Breast epithelium (tissue), 4 donors: ENCODE results near the gene RSBN1. TPM values are rescaled to one million over a fixed set of nuclear protein-coding genes. Genes with fewer than 3 reads are reported as not detected.
A peak's percentile ranks its signal among the peaks of the same experiment; 100 is the strongest.

Experiments
- DNase-seq, 2 donors: peaks; one replicate each; pipeline ENCODE4 v3.0.0-alpha.2; 2019; ENCODE audit warnings: low spot score in 2 of 2
- H3K27ac ChIP-seq, 2 donors: fragments of 200-600 bp; sonication (generic) in 1 of 2; one replicate each; pipeline ENCODE4 v1.5.1; 2016 to 2019; ENCODE audit warnings: mild to moderate bottlenecking in 1 of 2
- H3K27me3 ChIP-seq, 2 donors: fragments of 200-600 bp; sonication (generic) in 1 of 2; one replicate each; pipeline versions ENCODE4 v1.5.1 to v1.6.0; 2017 to 2019; ENCODE audit warnings: control low read depth in 1 of 2, mild to moderate bottlenecking in 1 of 2
- H3K36me3 ChIP-seq: fragments of 200-600 bp; one replicate; pipeline ENCODE4 v1.5.1; 2019
- H3K4me1 ChIP-seq, 2 donors: fragments of 200-600 bp; sonication (generic); one replicate each; pipeline ENCODE4 v1.5.1; 2016 to 2019; ENCODE audit warnings: control low read depth in 1 of 2
- H3K4me3 ChIP-seq, 3 donors: fragments of 200-600 bp; sonication (generic); 1 replicate in 2 of 3; 2 replicates in 1 of 3; pipeline ENCODE4 v1.5.1; 2016 to 2019; ENCODE audit warnings: mild to moderate bottlenecking in 3 of 3, moderate library complexity in 2 of 3
- H3K9me3 ChIP-seq, 2 donors: fragments of 200-600 bp; sonication (generic) in 1 of 2; one replicate each; pipeline ENCODE4 v1.5.1; 2016 to 2019; ENCODE audit warnings: control low read depth in 1 of 2
- POLR2A ChIP-seq: fragments of 450-650 bp; IDR thresholded peaks from one replicate; pipeline ENCODE4 v1.6.1; 2016; ENCODE audit warnings: antibody characterized with exemption, mild to moderate bottlenecking, moderate library complexity
- POLR2AphosphoS5 ChIP-seq, 3 donors: sonication (generic); formaldehyde crosslinking; IDR thresholded peaks; one replicate each; pipeline ENCODE4 v1.6.1; 2017; ENCODE audit warnings: antibody characterized with exemption in 3 of 3
- intact Hi-C: fragments of 100-400 bp; cut with DNase I; formaldehyde crosslinking; loops from one replicate; pipeline ENCODE4 v1.15.1; 2023; ENCODE audit warnings: low total_unique reads
- total RNA-seq, 3 donors: library from RNA; depleted of rRNA; stranded (reverse); fragments of >200 nt; gene quantifications; one replicate each; pipeline ENCODE4 v1.1.0, GENCODE V29; 2016
- TF ChIP-seq, protein P1 (sequence below), 3 donors: fragments of 450-650 bp; IDR thresholded peaks; one replicate each; pipeline ENCODE4 v1.5.1; 2016 to 2017; ENCODE audit warnings: antibody characterized with exemption in 3 of 3, mild to moderate bottlenecking in 3 of 3, moderate library complexity in 3 of 3

RSBN1 gene
- total RNA-seq, result 10 to 100 TPM; 25.1 to 41.3 (median 28.2) TPM

DNA sequence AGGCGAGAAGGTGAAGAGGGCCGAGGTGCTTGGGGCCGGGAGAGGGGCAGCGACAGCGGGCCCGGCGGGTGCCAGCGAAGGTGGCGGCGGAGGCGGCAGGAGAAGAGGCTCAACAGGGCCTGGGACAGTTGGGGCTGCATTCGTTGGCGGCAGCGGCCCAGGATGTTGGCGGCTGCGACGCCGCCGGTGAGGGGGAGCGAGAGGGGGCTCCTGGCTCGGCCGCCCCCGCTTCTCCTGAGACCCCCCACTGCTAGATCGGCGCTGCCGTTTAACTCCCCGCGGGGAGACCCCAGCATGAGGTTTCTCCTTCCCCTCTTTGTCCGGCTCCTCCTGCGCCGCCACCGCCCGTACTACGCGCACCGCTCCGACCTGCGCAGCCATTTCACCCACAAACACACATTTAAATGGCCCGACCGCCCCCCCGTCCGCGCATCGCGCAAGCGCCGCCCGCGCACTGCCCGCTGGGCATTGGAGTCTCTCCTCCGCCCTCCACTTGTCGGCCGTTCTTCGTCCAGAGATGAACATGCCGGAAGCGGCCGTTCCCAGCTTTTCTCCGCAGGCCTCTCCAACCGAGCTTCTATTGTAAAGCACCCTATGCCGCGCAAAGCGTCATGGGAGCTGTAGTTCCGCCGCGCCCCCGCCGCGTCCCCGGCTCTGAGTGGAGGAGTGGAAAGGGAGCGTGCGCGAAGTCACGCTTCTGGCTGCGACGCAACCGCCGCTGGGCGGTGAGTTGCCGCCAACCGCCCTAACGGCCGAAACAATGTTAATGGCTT lies at the start of gene RSBN1:
TSS of gene RSBN1 (minus strand) at position 589 of the 773 bp plus-strand sequence. CDS start at position 525, 64 bp downstream.
- H3K36me3 ChIP-seq, result no peaks in the 10 kb centered on the region
- no peaks in the 10 kb centered on the region for H3K4me1 ChIP-seq
- H3K4me3 ChIP-seq, result peak within 1 kb of the TSS; percentile 72 to 86 (median 84)
- intact Hi-C loops, result no loop called here
- H3K27ac ChIP-seq, result peak within 1 kb of the TSS; percentile 93 to 96
- DNase-seq, result peak; percentile 98 to 99
- TF ChIP-seq POLR2A (peak; percentile 84), POLR2AphosphoS5 (IDR thresholded peaks at IDR 0.05) (peak in 2 of 3 donors; percentile 89 to 92)
- TF ChIP-seq, protein P1, sequence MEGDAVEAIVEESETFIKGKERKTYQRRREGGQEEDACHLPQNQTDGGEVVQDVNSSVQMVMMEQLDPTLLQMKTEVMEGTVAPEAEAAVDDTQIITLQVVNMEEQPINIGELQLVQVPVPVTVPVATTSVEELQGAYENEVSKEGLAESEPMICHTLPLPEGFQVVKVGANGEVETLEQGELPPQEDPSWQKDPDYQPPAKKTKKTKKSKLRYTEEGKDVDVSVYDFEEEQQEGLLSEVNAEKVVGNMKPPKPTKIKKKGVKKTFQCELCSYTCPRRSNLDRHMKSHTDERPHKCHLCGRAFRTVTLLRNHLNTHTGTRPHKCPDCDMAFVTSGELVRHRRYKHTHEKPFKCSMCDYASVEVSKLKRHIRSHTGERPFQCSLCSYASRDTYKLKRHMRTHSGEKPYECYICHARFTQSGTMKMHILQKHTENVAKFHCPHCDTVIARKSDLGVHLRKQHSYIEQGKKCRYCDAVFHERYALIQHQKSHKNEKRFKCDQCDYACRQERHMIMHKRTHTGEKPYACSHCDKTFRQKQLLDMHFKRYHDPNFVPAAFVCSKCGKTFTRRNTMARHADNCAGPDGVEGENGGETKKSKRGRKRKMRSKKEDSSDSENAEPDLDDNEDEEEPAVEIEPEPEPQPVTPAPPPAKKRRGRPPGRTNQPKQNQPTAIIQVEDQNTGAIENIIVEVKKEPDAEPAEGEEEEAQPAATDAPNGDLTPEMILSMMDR (IDR thresholded peaks at IDR 0.05), result peak in 1 of 3 donors; percentile 16
- no peaks in the 10 kb centered on the region for H3K9me3 ChIP-seq
- H3K27me3 ChIP-seq, result no peaks in the 10 kb centered on the region

DNA sequence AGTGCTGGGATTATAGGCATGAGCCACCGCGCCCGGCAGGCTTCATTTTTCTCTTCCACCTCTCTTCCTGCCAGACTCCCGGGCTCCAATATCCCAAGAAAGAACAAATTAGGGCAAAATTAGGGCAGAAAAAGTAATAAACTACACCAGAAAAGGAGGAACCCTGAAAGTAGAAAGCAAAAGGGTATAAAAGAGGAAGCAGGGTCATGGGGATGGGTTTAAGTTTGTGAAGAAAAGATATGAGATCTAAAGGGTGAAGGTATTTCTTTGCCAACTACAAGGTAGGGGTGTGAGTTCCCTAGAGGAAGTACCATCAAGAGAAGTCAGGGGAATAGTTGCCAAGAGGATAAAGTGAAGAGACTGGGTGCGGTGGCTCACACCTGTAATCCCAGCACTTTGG lies 49.4 kb upstream of the RSBN1 start:
- H3K9me3 ChIP-seq, result no peaks in the 10 kb centered on the region
- no peak for TF ChIP-seq POLR2A
- TF ChIP-seq, protein P1 (IDR thresholded peaks at IDR 0.05), result no peak
- TF ChIP-seq POLR2AphosphoS5 (IDR thresholded peaks at IDR 0.05), result no peak
- no peaks in the 10 kb centered on the region for H3K36me3 ChIP-seq

DNA sequence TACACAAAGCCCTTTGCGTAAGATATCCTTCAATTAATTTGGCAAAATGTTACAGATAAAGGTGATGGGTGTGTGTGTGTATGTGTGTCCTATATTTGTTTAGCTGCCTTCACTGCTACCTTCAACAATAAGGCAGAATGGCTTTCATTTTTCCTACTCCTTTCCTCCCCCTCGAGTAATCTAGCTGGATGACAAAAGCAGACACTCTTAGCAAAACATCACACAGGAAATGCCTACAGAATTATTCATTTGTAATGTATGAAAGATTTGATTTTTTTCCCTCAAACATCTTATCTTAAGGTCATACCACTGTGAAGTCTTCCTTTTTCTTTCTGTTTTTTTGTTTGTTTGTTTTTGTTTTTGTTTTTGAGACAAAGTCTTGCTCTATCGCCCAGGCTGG lies 48.6 kb upstream of the RSBN1 start:
- Histone ChIP-seq H3K4me1 (no peaks in the 10 kb centered on the region), H3K4me3 (no peak overlapping the region), H3K36me3 (no peaks in the 10 kb centered on the region), H3K27me3 (no peaks in the 10 kb centered on the region), H3K9me3 (no peaks in the 10 kb centered on the region), H3K27ac (no peak overlapping the region)
- TF ChIP-seq POLR2A, result no peak
- no peak for TF ChIP-seq POLR2AphosphoS5 (IDR thresholded peaks at IDR 0.05)
- TF ChIP-seq, protein P1 (IDR thresholded peaks at IDR 0.05), result no peak
- no peak for DNase-seq
- intact Hi-C loops, result loop anchor here (10.0 kb wide), 1 partner anchor 804 kb away; no protein-coding TSS in a partner anchor

More for the DNA sequence above, 49.4 kb upstream of the RSBN1 start:
- no peak overlapping the region for H3K4me3 ChIP-seq
- H3K27me3 ChIP-seq, result no peaks in the 10 kb centered on the region
- DNase-seq, result no peak
- H3K4me1 ChIP-seq, result no peaks in the 10 kb centered on the region
- no peak overlapping the region for H3K27ac ChIP-seq
- intact Hi-C loops, result loop anchor here (10.0 kb wide), 1 partner anchor 803 kb away; no protein-coding TSS in a partner anchor

DNA sequence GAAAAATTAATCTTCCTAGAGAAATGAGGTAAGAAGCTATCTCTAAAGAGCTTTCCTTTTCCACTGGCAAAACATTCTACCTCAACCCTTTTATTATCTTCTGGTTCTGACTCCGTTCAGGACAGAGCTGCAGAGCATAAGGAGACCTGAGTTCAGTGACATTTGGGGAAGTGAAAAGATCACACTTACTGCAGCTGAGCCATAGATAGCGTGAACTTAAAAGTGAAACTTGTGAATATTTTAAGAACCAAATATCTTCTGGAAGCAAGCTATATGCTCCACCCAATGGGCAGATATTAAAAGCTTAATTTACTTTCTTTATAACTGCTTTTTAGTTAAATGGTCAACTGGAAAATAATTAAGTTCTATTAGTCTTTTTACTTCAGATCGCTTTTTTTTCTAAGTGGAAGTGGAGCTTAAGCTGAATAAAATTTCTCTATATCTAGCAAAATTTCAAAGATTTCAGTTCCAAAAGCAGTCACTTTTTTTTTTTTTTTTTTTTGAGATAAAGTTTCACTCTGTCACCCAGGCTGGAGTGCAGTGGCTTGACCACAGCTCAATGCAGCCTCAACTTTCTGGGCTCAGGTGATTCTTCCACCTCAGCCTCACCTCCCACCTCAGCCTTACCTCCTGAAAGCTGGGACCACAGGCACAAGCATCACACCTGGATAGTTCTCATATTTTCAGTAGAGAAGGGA lies 47.4 kb upstream of the RSBN1 start:
- no peak overlapping the region for H3K4me3 ChIP-seq
- H3K9me3 ChIP-seq, result no peaks in the 10 kb centered on the region
- H3K27ac ChIP-seq, result no peak overlapping the region
- no peaks in the 10 kb centered on the region for H3K27me3 ChIP-seq
- DNase-seq, result no peak
- no peaks in the 10 kb centered on the region for H3K4me1 ChIP-seq
- no peaks in the 10 kb centered on the region for H3K36me3 ChIP-seq
- intact Hi-C loops, result loop anchor here (10.0 kb wide), 1 partner anchor 805 kb away; no protein-coding TSS in a partner anchor
- TF ChIP-seq, protein P1 (IDR thresholded peaks at IDR 0.05), result no peak
- TF ChIP-seq POLR2A (no peak), POLR2AphosphoS5 (IDR thresholded peaks at IDR 0.05) (no peak)

DNA sequence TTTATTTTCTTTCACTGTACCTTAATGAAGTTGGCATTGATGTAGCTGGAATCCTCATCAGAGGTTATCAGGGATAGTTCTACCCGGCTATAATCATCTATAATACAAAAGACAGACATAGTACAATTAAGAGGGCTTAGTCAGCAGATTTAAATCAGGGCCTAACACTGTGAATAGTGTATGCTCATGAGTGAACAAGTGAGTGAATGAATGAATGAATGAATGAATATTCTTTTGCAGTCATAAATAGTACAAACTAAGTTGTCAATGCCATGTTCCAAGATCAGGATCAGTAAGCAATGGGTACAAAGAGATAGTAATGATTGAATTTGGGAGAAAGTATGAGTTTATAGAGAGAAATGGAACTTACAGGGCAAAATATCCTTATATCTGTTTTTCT lies 46.7 kb upstream of the RSBN1 start:
- Histone ChIP-seq H3K27me3 (no peaks in the 10 kb centered on the region), H3K4me3 (no peak overlapping the region), H3K27ac (no peak overlapping the region), H3K4me1 (no peaks in the 10 kb centered on the region), H3K9me3 (no peaks in the 10 kb centered on the region), H3K36me3 (no peaks in the 10 kb centered on the region)
- DNase-seq, result no peak
- TF ChIP-seq, protein P1 (IDR thresholded peaks at IDR 0.05), result no peak
- TF ChIP-seq POLR2A (no peak), POLR2AphosphoS5 (IDR thresholded peaks at IDR 0.05) (no peak)
- intact Hi-C loops, result no loop called here
